NCI-H345 treated with DMSO at 0.1 percent for 48 hours (cell line): ENCODE results near the gene CEP104.
A peak's percentile ranks its signal among the peaks of the same experiment; 100 is the strongest.

ENCODE experiments used
- DNase-seq: peaks from one replicate; lab custom pipeline; 2025; ENCODE audit not compliant: unreplicated experiment; lab: John Stamatoyannopoulos, UW

The CEP104 gene

GRCh38 chr1:3856923-3857790 lies at the start of gene CEP104, which contains the start of gene DFFB:
Gene CEP104, minus strand, starts transcription at chr1:3857211. Its CDS starts 4,804 bp downstream, at chr1:3852407.
Gene DFFB, plus strand, starts transcription at chr1:3857476. Its CDS starts 128 bp downstream, at chr1:3857604.
- peak; percentile 99 for DNase-seq

- no peak for DNase-seq
These were observed 49.6 kb upstream of the CEP104 start for GRCh38 chr1:3906672-3907020.

- peak; percentile 14 for DNase-seq
These were observed 49.1 kb upstream of the CEP104 start for GRCh38 chr1:3905953-3906671.

- DNase-seq: no peak
These were observed 48.4 kb upstream of the CEP104 start for GRCh38 chr1:3905266-3905952.

GRCh38 chr1:3904843-3905185 lies 47.8 kb upstream of the CEP104 start:
- no peak for DNase-seq

- DNase-seq: no peak
These were observed 47.2 kb upstream of the CEP104 start for GRCh38 chr1:3904006-3904842.

GRCh38 chr1:3903141-3904005 lies 46.4 kb upstream of the CEP104 start:
- peak; percentile 75 for DNase-seq

- no peak for DNase-seq
These were observed 45.6 kb upstream of the CEP104 start for GRCh38 chr1:3902571-3903091.

GRCh38 chr1:3902111-3902511 lies 45.1 kb upstream of the CEP104 start:
- no peak for DNase-seq

- DNase-seq: peak; percentile 81
These were observed 44.0 kb upstream of the CEP104 start for GRCh38 chr1:3900969-3901529.

GRCh38 chr1:3900150-3900968 lies 43.3 kb upstream of the CEP104 start, which contains the start of gene C1orf174:
Gene C1orf174, minus strand, starts transcription at chr1:3900272. Its CDS starts 86 bp downstream, at chr1:3900186.
- peak; percentile 98 for DNase-seq

GRCh38 chr1:3899754-3900149 lies 42.7 kb upstream of the CEP104 start:
- no peak for DNase-seq

- no peak for DNase-seq
These were observed 42.2 kb upstream of the CEP104 start for GRCh38 chr1:3898994-3899753.

GRCh38 chr1:3898475-3898735 lies 41.4 kb upstream of the CEP104 start:
- no peak for DNase-seq

- no peak for DNase-seq
These were observed 39.5 kb upstream of the CEP104 start for GRCh38 chr1:3896396-3897000.

GRCh38 chr1:3895951-3896325 lies 38.9 kb upstream of the CEP104 start:
- no peak for DNase-seq

GRCh38 chr1:3895279-3895950 lies 38.4 kb upstream of the CEP104 start:
- no peak for DNase-seq
